ENCODE measurements around the gene SMARCA4.

DNA sequence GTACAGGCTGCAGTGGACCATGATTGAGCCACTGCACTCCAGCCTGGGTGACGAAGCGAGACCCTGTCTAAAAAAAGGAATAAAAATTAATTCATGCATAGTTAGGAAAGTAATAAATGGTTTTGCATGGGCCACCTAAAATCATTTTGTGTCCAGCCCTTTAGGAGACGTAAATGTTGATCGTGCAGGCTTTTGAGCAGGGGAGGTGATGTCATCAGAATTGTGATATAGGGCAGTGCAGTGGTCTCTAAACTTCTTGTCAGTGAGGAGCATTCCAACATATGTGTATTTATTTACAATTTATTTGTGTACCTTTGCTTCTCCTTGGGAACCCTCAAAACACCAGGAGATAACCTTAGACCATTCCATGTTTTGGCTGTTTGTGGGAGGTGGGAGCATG lies 3.0 kb downstream of the SMARCA4 start:
- TF ChIP-seq, protein P1, sequence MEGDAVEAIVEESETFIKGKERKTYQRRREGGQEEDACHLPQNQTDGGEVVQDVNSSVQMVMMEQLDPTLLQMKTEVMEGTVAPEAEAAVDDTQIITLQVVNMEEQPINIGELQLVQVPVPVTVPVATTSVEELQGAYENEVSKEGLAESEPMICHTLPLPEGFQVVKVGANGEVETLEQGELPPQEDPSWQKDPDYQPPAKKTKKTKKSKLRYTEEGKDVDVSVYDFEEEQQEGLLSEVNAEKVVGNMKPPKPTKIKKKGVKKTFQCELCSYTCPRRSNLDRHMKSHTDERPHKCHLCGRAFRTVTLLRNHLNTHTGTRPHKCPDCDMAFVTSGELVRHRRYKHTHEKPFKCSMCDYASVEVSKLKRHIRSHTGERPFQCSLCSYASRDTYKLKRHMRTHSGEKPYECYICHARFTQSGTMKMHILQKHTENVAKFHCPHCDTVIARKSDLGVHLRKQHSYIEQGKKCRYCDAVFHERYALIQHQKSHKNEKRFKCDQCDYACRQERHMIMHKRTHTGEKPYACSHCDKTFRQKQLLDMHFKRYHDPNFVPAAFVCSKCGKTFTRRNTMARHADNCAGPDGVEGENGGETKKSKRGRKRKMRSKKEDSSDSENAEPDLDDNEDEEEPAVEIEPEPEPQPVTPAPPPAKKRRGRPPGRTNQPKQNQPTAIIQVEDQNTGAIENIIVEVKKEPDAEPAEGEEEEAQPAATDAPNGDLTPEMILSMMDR (IDR thresholded peaks at IDR 0.05): no peak
- TF ChIP-seq POLR2A (IDR thresholded peaks at IDR 0.05): no peak

Data from Peyer's patch (tissue), 4 donors.